Mucosa of stomach (tissue), 1 donor: ENCODE results near the gene SCYL2.
A peak's percentile ranks its signal among the peaks of the same experiment; 100 is the strongest.
"Not testable (repeated sequence)": the region's sequence is repeated elsewhere in the genome, so short reads cannot be mapped to it uniquely, and the experiment has no call there.

Experiments
- H3K27me3 ChIP-seq: one replicate; pipeline ENCODE4 v1.7.0; 2013; ENCODE audit warnings: mild to moderate bottlenecking, low read length; ENCODE audit not compliant: control insufficient read depth, insufficient read depth
- H3K36me3 ChIP-seq: one replicate; pipeline ENCODE4 v1.7.0; 2013; ENCODE audit warnings: low read length; ENCODE audit not compliant: control insufficient read depth, insufficient read depth
- H3K4me1 ChIP-seq: one replicate; pipeline ENCODE4 v1.7.0; 2013; ENCODE audit warnings: mild to moderate bottlenecking, low read length; ENCODE audit not compliant: control insufficient read depth, insufficient read depth
- H3K4me3 ChIP-seq: one replicate; pipeline ENCODE4 v1.7.0; 2013; ENCODE audit warnings: low read length
- H3K9ac ChIP-seq: one replicate; pipeline ENCODE4 v1.7.0; 2013; ENCODE audit warnings: mild to moderate bottlenecking, low read length, moderate library complexity
- H3K9me3 ChIP-seq: one replicate; pipeline ENCODE4 v1.7.0; 2013; ENCODE audit warnings: mild to moderate bottlenecking, low read length, moderate library complexity; ENCODE audit not compliant: control insufficient read depth
- donor health status: Pancreatic carcinoma.

Gene SCYL2

GRCh38 chr12:100266585-100266834 lies 467 bp upstream of the SCYL2 start:
- Histone ChIP-seq H3K4me3 (peak overlapping the region; percentile 58), H3K27me3 (no peaks in the 10 kb centered on the region), H3K36me3 (no peaks in the 10 kb centered on the region), H3K9ac (peak overlapping the region; percentile 96), H3K4me1 (peaks cover 22% of the 10 kb centered on the region), H3K9me3 (no peaks in the 10 kb centered on the region)

GRCh38 chr12:100267603-100268281 lies 765 bp downstream of the SCYL2 start:
- Histone ChIP-seq H3K9me3 (no peaks in the 10 kb centered on the region), H3K4me1 (peaks cover 22% of the 10 kb centered on the region), H3K4me3 (peak overlapping the region; percentile 58), H3K9ac (peak overlapping the region; percentile 96), H3K27me3 (no peaks in the 10 kb centered on the region), H3K36me3 (no peaks in the 10 kb centered on the region)

DNA sequence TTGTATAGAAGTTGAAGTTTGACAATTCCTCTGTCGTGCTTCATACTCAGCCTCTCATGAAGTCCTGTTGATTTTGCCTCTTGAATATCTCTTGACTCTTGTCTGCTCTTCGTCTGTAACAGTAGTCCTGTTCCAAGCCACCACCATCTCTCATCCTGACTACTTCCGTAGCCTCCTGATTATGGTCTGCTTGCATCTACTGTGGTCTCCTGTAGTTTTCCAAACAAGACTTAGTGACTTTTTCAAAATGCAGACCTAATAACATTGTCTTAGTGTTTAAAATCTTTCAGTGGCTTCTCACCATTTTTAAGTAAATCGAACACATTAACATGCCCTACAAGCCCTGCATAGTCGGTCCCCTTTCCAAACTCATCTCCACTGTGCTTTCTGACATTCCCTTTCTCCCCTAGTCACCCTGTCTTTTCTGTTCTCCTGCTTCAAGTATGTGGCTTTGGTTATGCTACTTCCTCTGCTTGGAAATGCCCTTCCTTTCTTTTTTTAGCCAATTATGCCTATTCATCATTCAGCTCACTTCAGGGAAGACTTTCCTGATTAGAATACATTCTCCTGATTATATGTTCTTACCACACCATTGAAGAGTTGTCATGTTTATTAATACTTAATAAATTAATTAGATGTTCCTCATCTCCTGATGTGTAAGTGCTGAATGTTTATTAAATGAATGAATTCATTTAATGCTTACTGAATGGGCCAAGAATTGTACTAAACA lies 2.0 kb downstream of the SCYL2 start:
- H3K4me1 ChIP-seq = peaks cover 22% of the 10 kb centered on the region
- no peaks in the 10 kb centered on the region for H3K9me3 ChIP-seq
- no peaks in the 10 kb centered on the region for H3K36me3 ChIP-seq
- peak overlapping the region; percentile 96 for H3K9ac ChIP-seq
- no peaks in the 10 kb centered on the region for H3K27me3 ChIP-seq
- no peak overlapping the region for H3K4me3 ChIP-seq

DNA sequence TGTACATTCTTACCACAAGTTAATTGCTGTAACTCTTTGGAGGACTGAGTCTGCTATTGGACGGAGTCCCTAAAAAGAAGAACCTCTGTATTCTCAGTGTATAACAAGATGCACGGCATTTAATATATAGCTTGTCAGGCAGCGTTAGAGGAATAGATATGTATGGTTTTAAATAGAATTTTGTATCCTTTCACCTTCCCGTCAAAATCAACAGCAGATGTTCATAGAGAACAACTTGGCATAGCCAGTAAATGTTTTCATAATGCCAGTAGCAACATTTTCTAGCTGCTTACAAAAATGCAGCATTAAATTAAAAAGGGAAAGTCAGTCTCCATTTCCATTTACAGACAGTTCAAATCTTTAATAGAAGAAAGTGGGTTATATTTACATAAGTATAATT lies 6.8 kb downstream of the SCYL2 start:
- Histone ChIP-seq H3K27me3 (no peaks in the 10 kb centered on the region), H3K9me3 (no peaks in the 10 kb centered on the region), H3K4me3 (no peak overlapping the region), H3K36me3 (no peaks in the 10 kb centered on the region), H3K4me1 (peaks cover 17% of the 10 kb centered on the region), H3K9ac (no peak overlapping the region)

- Histone ChIP-seq H3K36me3 (no peaks in the 10 kb centered on the region), H3K4me1 (peaks cover 15% of the 10 kb centered on the region), H3K9ac (no peak overlapping the region), H3K27me3 (no peaks in the 10 kb centered on the region), H3K4me3 (no peak overlapping the region), H3K9me3 (no peaks in the 10 kb centered on the region)
Measured at GRCh38 chr12:100274291-100274690, 7.3 kb downstream of the SCYL2 start.

GRCh38 chr12:100279159-100279558 lies 12.2 kb downstream of the SCYL2 start:
- Histone ChIP-seq H3K27me3 (no peaks in the 10 kb centered on the region), H3K36me3 (no peaks in the 10 kb centered on the region), H3K4me1 (peaks cover 6% of the 10 kb centered on the region), H3K9me3 (no peaks in the 10 kb centered on the region), H3K9ac (no peak overlapping the region), H3K4me3 (no peak overlapping the region)

- Histone ChIP-seq H3K9ac (no peak overlapping the region), H3K36me3 (no peaks in the 10 kb centered on the region), H3K27me3 (no peaks in the 10 kb centered on the region), H3K4me3 (no peak overlapping the region), H3K4me1 (peaks cover 6% of the 10 kb centered on the region), H3K9me3 (no peaks in the 10 kb centered on the region)
Measured at GRCh38 chr12:100279607-100280244, 12.7 kb downstream of the SCYL2 start.

DNA sequence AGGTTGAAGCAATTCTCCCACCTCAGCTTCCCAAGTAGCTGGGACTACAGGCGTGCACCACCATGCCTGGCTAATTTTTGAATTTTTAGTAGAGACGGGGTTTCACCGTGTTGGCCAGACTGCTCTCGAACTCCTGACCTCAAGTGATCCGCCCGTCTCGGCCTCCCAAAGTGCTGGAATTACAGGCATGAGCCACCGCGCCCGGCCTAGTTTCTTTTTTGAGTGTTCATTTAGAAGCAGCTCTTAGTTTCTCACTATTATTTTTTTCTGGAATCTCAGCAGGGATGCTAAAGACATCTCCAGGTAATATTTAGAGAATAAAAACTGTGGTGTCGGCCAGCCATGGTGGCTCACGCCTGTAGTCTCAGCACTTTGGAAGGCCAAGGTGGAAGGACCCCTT lies 17.6 kb downstream of the SCYL2 start:
- not testable (repeated sequence) for H3K9me3 ChIP-seq, H3K27me3 ChIP-seq, H3K4me1 ChIP-seq, H3K4me3 ChIP-seq, H3K36me3 ChIP-seq, H3K9ac ChIP-seq

DNA sequence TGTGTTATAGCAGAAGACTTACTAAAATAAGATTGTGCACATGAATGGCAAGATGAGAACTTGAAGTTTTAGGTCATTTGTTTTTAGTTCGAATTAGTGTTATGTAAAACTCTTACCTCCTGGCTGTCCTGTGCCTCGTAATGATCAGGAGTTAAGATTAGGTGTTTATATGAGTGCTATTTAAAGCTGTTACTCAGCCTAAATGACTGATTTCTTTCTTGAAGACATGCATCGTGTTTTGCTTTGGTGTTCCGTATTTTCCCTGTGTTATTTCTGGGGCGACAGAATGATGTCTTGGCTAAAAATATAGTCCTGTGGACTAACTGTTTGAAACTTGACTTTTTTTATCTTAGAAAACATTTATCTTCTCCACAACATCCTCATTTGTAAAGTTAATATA lies 22.1 kb downstream of the SCYL2 start:
- Histone ChIP-seq H3K4me1 (no peaks in the 10 kb centered on the region), H3K4me3 (no peak overlapping the region), H3K9me3 (no peaks in the 10 kb centered on the region), H3K27me3 (no peaks in the 10 kb centered on the region), H3K9ac (no peak overlapping the region), H3K36me3 (no peaks in the 10 kb centered on the region)

- no peaks in the 10 kb centered on the region for H3K36me3 ChIP-seq
- no peaks in the 10 kb centered on the region for H3K27me3 ChIP-seq
- no peak overlapping the region for H3K9ac ChIP-seq
- H3K4me3 ChIP-seq = no peak overlapping the region
- no peaks in the 10 kb centered on the region for H3K4me1 ChIP-seq
- no peaks in the 10 kb centered on the region for H3K9me3 ChIP-seq
Measured at GRCh38 chr12:100290016-100290415, 23.0 kb downstream of the SCYL2 start.

GRCh38 chr12:100293017-100293416 lies 26.0 kb downstream of the SCYL2 start:
- H3K4me1 ChIP-seq = no peaks in the 10 kb centered on the region
- H3K27me3 ChIP-seq = no peaks in the 10 kb centered on the region
- no peak overlapping the region for H3K9ac ChIP-seq
- no peaks in the 10 kb centered on the region for H3K9me3 ChIP-seq
- no peak overlapping the region for H3K4me3 ChIP-seq
- H3K36me3 ChIP-seq = no peaks in the 10 kb centered on the region

DNA sequence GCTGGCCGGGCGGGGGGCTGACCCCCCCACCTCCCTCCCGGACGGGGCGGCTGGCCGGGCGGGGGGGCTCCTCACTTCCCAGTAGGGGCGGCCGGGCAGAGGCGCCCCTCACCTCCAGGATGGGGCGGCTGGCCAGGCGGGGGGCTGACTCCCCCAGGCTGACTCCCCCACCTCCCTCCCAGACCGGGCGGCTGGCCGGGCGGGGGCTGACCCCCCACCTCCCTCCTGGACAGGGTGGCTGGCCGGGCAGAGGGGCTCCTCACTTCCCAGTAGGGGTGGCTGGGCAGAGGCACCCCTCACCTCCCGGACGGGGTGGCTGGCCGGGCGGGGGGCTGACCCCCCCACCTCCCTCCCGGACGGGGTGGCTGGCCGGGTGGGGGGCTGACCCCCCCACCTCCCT lies 27.4 kb downstream of the SCYL2 start:
- not testable (repeated sequence) for H3K4me1 ChIP-seq, H3K9ac ChIP-seq, H3K4me3 ChIP-seq, H3K36me3 ChIP-seq, H3K9me3 ChIP-seq, H3K27me3 ChIP-seq
